GM10266 (cell line): ENCODE data around the gene RHOA.
"Not testable (repeated sequence)": the region's sequence is repeated elsewhere in the genome, so short reads cannot be mapped to it uniquely, and the experiment has no call there.

ENCODE experiments used
- DNase-seq: peaks from one replicate; pipeline ENCODE4 v3.0.0; 2012; ENCODE audit errors: extremely low spot score
- CTCF ChIP-seq: IDR thresholded peaks from 2 replicates; pipeline ENCODE4 v1.5.1; 2012; ENCODE audit warnings: mild to moderate bottlenecking, low read depth; ENCODE audit not compliant: control insufficient read depth, insufficient read depth; ENCODE audit errors: missing control alignments

RHOA gene

GRCh38 chr3:49411535-49411967 is 225 bp downstream of the RHOA start:
- DNase-seq = no peak
- TF ChIP-seq CTCF = no peak

GRCh38 chr3:49410846-49411534 is 786 bp downstream of the RHOA start:
- DNase-seq = no peak
- no peak for TF ChIP-seq CTCF

GRCh38 chr3:49410066-49410845 is 1.5 kb downstream of the RHOA start:
- DNase-seq = no peak
- no peak for TF ChIP-seq CTCF

GRCh38 chr3:49406571-49407565 is 4.9 kb downstream of the RHOA start:
- no peak for DNase-seq
- no peak for TF ChIP-seq CTCF

- not testable (repeated sequence) for DNase-seq
Measured at GRCh38 chr3:49405570-49405969, 6.2 kb downstream of the RHOA start.

- no peak for TF ChIP-seq CTCF
- DNase-seq = no peak
Measured at GRCh38 chr3:49403891-49404290, 7.9 kb downstream of the RHOA start.

GRCh38 chr3:49401766-49402165 is 10.0 kb downstream of the RHOA start:
- DNase-seq = no peak
- TF ChIP-seq CTCF = no peak
